Measurements from ENCODE around the gene SH2D1B.

DNA sequence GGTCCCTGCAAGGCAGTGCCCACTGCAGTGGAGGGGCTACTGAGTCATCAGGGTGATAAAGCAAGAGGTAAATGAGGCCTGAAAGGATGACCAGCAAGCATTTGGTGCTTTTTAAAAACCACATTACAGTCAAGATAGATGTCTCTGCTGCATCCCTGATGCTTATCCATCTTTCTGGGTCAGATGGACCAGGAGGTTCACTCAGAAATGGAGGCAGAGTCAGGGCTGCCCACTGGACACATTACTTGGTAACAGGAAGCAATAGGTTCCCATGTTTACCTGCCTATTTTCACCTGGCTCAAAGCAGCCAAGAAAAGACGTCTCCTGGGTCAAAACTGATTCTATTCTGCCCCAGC is 38.9 kb downstream of the SH2D1B start:
- TF ChIP-seq, protein P1, sequence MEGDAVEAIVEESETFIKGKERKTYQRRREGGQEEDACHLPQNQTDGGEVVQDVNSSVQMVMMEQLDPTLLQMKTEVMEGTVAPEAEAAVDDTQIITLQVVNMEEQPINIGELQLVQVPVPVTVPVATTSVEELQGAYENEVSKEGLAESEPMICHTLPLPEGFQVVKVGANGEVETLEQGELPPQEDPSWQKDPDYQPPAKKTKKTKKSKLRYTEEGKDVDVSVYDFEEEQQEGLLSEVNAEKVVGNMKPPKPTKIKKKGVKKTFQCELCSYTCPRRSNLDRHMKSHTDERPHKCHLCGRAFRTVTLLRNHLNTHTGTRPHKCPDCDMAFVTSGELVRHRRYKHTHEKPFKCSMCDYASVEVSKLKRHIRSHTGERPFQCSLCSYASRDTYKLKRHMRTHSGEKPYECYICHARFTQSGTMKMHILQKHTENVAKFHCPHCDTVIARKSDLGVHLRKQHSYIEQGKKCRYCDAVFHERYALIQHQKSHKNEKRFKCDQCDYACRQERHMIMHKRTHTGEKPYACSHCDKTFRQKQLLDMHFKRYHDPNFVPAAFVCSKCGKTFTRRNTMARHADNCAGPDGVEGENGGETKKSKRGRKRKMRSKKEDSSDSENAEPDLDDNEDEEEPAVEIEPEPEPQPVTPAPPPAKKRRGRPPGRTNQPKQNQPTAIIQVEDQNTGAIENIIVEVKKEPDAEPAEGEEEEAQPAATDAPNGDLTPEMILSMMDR (IDR thresholded peaks at IDR 0.05) = no peak
- TF ChIP-seq POLR2A (IDR thresholded peaks at IDR 0.05) = no peak
